Activated naive CD4-positive, alpha-beta T cell treated with anti-CD3 and anti-CD28 coated beads, Interleukin-2, amount 50 U/mL, for 16 hours (primary cell): ENCODE results near the gene IFITM10.

Source experiments
- DNase-seq: peaks from one replicate; pipeline ENCODE4 v3.0.0-alpha.2; 2020

The IFITM10 gene

DNA sequence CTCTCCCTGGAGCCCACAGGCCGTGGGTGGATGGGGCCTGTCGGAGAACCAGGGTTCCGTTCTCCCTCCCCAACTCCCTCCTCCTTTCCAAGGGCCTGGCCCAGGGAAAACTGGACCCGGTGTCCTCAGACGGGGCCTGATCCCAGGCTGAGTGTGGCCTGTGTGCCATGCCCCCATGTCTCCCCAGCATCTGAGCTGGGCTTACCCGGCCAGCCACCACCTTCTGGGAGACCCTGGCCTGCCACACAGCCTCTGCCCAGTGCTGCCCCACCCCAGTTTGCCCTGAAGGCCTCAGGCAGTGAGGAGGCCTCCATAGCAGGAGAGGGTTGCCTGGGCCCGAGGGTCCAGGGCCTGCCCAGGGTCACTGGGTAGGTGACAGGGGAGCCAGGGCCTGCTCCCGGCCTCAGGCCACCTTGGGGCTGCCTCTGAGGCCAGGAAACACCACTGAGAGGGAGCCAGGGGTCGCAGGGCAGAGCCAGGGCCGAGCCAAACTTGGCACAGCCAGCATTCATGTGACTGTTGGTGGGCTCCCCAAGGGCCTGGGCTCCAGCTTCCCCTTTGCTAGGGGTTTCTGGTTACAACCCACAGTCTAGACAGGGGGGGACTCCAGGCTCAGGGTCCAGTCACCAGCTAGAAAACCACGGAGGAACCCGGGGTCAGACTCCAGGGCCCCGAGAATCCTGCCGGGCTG lies 590 bp upstream of the IFITM10 start:
- no peak for DNase-seq

DNA sequence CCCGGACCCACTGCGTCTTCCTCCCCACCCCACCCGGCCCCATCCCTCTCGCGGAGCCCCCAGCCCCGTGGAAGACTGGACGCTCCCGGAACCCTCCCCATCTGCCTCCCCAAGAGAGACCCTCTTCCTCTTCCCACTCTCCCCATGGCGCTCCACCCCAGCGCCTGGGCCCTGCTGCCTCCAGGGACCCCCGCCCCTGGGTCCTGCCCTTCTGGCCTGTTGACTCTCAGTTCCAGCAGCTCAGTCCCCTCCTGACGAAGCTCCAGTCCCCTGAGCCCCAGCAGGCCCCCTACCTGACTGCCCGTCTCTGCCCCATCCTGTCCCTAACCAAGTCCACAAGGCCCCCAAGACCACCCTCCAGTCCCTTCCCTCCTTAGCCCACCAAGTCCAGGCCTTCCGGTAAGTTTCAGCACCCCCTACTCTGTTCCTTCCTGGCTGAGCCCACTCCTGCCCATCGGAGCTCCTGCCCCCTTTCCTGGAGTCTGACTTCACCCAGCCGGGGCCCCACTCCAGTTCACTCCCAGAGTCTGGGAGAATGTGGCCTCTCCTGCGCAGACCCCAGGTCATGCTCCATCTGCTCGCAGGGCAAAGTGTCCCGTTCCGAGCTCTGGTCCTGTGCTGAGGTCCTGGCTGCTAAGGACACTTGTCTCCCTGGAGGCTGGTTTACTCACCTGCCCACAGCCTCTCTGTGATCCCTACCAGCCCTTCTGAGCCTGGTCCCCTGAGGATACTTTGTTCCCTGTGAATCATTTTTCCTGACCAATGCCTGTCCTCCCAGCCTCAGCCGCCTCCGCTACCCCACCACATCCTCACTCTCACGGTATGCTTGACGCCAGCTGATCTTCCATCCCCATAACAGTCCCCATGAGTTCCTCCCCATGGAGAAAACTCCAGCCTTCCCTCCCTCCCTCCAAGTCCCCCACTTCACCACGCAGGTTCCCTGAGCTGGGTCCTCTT lies 722 bp downstream of the IFITM10 start:
- DNase-seq: no peak

DNA sequence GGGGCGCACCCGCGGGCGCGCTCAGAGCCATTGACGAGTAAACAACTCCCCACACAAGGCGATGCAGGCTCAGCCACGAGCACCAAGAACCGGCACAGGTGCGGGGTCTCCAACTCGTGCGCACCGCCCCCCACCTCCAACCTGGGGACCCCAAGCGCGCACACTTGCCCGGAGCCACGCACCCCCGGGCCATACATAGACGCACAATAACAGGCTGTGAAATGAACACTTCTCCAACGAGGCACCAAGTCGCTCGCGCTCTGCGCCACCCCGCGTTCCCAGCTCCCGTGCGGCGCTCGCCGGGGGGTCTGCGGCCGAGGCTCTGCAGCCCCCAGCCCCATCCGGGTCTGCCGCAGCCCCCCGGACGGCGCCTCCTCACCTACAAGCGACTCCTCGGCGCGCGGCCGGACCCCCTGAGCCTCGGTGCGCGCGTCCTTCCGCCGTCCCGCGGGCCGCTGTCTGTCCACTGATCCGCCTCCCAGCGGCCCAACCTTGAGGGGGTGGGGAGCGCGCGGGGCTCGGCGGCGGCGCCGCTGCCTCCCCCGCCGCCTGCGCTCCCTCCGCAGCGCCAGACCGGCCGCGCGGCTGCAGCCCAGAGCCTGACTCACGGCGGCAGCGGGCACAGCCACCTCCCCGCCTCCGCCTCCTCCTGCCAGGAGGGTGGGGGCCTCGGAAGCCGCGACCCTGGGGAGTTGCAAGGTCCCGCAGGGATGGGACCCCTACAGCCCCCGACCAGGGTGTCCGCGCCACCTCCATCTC lies 1.6 kb downstream of the IFITM10 start:
- no peak for DNase-seq

DNA sequence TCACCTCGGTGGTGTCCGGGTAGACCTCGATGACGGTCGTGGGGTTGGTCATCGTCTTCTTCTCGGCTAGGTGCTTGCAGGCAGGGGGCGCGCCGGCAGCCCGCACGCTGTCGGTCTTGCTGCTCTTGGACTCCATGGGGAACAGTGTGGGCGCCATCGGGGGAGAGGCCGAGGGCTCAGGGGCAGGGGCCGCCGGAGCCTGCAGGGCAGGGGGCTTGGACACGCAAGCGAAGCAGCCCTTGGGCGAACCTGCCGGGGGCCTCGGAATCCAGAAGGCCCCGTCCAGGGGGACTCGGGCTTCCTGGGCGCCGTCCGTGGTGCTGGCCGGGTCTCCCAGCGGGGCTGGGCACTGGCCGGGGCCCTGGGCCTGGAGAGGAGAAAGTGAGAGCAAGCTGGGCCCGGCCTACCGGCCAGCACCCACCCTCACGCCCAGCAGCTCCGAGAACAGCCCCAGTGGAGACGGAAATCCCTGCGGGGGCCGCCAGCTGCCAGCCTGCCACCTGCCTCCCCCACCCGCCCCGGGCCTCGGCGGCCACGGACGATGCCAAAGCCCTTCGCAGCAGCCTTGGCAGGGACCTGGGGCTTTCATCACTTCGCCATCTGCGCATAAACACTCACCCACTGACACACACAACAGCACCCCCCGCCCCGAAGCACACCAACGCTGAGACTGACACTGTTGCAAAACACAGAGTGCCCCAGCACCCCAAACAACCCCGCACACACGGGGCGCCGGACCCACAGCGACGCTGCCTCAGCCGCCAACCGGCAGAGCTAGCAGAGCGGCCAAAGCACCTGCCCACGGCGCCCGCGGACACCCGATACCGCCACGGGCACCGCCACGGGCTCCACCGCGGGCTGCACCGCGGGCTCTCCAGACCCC lies 2.4 kb downstream of the IFITM10 start:
- DNase-seq: no peak

DNA sequence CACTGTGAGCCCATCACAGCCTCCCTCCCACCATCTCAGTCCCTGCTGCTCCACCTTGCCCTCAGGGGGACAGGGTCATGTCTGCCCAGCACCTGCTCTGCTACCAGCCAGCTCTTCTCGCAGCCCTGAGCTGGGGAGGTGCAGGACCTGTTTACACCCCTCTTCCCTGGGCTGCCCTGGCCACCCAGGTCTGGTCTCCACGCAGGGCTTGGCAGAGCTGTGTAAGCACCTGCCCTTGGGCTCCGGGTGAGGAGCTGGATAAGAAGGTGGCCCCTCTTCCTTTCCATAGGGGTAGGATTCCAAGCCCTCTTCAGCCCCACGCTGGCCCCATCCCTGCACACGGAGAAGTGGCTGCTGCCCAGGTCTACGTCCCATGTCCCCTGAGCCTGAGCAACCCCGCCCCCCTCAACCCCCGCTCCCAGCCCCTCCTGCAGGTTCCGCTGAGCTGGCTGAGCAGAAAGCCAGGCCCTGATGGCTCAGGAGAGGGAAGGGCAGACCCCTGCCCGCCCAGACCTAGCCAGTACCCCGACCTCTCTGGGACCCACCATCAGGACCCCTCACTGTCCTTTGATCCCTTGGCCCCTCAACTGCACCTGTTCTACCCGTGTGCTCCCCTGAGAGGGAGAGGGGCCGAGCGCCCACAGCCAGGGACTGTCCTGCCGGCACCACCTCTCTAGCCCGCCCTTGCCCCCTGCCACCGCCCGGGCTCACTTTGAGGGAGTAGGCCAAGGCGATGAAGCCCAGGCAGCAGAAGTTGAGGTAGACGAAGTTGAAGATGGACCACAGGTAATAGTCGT lies 3.2 kb downstream of the IFITM10 start:
- no peak for DNase-seq

DNA sequence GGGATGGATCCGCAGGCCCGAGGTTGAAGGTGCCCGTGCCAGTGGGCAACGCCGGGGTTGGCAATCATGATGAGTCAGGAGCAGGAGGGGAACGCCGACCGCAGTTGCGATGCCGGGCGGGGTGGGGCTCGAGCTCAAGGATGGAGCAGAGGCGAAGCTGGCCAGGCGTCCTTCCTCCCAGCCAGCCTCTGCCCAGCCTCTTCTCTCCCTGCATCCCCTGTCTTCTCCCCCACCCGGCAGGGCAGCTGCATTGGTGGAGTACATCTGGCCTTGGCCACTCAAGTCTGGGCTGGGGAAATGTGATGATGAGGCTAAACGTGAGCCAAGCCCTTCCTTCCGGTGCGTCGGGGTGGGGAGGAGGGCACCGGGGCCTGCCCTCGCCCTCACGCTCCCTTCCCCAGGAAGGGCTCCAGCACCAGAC lies 3.9 kb downstream of the IFITM10 start:
- DNase-seq: no peak

DNA sequence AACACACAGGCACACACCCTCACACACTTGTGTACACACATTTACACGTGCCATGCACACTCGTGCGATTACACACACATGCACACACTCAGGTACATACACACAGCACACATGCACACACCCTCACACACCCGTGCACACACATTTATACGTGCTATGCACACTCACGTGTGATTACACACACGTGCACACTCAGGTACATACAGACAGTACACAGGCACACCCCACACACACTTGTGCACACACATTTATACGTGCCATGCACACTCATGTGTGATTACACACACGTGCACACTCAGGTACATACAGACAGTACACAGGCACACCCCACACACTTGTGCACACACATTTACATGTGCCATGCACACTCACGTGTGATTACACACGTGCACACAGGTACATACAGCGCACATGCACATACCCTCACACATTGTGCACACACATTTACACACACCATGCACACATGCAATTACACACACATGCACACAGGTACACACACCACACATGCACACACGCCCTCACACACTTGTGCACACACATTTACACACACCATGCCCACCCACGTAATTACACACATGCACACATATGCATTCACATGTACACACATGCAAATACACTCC lies 4.6 kb downstream of the IFITM10 start:
- DNase-seq: no peak

DNA sequence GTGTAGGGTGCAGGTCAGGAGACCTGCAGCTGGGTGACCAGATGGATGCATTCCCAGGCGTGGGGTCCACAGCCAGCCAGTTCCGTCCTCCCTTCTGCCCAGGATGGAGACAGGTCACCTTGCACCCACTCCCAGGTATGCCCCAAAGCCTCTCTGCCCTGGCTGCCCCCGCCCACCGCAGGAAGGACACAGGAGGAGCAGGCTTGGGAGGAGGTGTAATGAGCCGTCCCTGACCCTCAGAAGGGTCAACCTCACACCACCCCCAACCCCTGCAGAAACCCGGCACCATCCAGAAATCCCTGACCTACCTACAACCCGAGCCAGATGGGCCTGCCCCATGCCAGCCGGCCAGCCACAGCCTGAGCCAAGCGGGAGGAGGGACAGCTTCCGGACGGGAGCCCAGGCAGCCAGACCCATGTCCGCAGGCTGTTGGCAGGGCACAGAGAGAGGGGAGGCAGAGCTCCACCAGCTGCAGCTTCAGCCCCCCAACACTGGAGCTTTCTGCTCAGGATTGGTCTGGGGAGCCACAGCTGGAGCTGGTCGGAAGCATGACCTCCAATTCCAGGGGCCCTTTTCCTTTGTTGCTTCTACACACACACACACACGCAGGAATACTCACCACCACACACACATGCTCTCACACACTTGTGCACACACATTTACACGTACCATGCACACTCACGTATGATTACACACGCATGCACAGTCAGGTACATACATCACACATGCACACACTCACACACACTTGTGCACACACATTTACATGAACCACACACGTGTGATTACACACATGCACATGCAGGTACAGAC lies 5.3 kb downstream of the IFITM10 start:
- no peak for DNase-seq

DNA sequence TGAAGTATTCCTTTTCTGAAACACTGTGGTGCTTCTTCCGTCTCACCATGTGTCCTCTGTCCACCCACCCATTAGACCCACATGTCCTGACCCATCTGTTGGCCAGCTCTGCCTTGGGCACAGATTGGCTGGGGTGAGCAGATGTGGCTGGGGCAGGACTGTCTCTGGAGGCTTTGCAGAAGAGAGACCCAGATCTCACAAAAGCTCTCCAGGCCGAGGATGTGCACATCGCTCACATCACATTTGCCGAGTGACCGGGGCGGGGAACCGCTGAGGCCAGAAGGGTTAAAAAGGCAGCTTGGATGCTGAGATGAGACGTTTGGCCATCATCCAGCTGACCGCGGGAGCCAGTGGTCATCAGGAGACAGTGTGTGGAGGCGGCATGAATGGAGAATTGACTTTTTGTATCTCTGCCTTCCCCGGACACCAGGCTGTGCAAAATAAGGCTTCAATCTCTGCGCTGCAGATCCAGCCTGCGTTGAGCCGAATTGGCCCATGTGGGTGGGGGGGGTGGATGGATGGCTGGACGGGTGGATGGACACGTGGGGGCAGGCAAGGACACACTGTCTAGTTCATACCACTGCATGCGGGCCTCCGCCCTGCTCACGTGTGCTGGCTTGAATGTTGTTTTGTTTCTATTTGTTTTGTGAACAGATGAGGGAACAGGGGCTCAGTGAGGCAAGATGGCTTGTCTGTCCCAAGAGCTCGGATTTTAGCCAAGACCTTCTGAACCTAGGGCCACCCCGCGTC lies 6.1 kb downstream of the IFITM10 start:
- no peak for DNase-seq

DNA sequence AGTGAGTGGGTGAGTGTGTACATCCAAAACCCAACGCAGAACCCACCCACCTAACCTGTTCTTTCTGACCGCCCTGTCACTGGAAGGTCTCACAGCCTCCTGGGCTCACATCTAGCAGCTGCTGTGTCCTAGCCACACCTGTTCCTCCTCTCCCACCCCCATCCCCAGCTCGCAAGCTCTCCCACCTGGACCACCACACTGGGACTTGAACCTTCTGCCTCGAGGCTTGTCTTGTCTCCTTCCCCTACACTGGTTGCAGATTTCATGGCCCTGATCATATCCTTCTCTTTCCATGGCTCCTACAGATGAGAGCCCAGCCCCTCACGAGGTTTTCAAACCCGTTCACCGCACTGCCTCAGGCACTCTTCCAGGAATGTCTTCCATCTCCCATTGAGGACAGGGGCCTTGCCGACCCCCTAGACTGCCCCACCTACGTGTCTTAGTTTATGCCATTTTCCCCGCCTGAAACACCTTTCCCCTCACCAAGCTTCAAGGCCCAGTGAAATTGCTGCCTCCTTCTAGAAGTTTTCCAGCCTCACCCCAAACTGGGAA lies 6.7 kb downstream of the IFITM10 start:
- no peak for DNase-seq

DNA sequence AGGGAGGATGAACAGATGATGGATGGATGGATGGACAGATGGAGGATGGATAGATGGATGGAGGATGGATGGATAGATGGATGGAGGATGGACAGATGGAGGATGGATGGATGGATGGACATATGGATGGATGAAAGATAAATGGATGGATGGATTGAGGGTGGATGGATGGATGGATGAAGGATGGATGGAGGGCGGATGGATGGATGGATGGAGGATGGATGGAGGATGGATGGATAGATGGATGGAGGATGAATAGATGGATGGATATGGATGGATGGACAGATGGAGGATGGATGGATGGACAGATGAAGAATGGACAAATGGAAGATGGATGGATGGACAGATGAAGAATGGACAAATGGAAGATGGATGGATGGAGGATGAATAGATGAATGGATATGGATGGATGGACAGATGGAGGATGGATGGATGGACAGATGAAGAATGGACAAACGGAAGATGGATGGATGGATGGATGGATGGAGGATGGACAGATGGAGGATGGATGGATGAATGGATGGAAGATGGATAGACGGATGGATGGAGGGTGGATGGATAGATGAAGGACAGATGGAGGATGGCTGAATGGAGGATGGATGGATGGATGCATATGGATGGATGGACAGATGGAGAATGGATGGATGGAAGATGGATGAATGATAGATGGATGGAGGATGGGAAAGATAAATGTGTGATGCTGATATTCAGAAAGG lies 7.4 kb downstream of the IFITM10 start:
- DNase-seq: no peak

DNA sequence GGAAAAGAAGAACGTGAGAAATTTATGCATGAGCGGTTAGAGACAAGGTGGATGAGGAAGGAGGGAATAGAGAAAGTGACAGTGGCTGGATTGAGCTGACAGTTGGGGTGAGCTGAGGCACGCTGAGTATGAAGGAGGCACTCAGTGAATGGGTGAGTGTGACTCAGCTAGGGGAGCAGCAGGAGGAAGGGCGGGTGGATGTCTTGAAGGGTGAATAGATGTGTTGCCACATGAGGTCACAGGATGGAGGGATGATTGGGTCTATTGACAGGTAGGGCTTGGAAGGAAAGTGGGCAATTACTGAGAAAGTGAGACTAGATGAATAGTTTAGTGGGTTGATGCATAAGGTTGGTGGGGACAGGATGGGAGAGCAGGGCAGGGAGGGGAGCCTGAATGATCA lies 8.0 kb downstream of the IFITM10 start:
- no peak for DNase-seq

DNA sequence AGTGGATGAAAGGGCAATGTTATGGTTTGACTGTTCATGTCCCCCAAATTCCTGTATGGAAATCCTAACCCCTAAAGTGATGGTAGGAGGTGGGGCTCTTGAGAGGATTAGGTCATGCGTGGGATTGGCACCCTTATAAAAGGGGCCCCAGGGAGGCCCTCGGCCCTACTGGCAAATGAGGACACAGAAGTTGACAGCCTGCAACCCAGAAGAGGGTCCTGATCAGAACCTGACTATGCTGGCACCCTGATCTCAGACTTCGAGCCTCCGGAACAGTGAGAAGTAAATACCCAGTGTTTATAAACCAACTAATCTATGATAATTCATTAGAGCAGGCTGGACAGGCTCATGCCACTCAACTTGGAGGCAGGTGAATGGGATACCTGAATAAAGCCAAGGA lies 8.7 kb downstream of the IFITM10 start:
- DNase-seq: no peak

DNA sequence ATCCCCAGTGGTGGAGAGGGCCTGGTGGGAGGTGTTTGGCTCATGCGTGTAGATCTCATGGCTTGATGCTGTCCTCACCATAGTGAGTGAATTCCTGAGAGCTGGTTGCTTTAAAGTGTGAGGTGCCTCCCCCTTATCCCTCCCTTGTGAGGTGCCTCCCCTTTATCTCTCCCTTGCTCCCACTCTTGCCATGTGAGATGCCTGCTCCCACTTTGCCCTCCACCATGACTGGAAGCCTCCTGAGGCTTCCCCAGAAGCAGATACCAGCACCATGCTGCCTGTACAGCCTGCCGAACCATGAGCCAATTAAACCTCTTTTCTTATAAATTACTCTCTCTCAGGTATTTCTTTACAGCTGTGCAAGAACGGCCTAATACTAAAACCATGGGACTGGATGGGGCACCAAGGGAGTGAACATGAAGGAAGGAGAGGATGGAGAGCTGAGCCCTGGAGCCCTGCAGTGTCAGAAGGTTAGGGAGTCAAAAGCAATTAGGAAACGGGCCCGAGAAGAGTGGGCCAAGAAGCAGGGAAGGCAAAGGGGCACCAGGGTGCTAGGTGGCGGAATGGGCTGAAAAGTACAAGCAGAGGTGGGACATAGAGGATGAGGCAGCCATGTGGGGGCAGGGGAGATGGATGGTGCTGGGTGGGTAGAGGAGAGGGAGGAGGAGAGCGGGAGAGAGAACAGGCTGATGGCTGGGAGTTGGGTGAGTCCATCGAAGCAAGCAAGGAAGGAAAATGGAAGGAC lies 9.4 kb downstream of the IFITM10 start:
- DNase-seq: no peak

DNA sequence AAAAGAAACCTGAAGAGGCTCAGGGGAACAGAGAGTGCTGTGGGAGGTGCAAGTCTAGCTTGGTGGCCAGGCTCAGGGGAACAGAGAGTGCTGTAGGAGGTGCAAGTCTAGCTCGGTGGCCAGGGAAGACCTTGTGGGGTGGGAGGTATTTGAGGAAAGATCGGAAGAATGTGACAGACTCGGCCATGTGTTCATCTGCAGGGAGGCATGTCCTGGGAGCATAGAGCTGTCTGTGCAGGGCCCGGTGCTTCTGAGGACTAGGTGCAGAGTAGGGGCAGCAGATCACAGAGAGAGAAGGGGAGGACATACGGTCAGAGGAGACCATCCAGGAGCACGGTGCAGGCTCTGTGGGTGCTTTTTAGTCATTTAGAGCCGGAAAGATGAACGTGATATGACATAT lies 10.8 kb downstream of the IFITM10 start:
- DNase-seq: no peak

DNA sequence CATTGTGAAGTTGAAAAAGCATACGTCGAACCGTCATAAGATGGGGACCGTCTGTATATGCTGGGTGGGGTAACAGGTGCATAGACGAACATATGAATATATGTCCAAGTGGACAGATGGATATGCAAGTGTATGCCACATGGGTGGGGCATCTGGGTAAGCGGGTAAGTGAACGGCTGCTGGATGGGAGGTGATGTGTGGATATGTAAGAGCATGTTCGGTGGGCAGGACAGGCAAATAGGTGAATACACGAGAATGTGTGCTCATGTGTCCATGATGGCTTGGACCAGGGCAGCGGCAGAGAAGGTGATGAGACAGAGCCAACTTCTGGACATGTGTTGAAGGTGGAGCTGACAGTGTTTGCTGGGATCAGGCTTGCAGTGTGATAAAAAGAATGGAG lies 12.0 kb downstream of the IFITM10 start:
- DNase-seq: no peak

DNA sequence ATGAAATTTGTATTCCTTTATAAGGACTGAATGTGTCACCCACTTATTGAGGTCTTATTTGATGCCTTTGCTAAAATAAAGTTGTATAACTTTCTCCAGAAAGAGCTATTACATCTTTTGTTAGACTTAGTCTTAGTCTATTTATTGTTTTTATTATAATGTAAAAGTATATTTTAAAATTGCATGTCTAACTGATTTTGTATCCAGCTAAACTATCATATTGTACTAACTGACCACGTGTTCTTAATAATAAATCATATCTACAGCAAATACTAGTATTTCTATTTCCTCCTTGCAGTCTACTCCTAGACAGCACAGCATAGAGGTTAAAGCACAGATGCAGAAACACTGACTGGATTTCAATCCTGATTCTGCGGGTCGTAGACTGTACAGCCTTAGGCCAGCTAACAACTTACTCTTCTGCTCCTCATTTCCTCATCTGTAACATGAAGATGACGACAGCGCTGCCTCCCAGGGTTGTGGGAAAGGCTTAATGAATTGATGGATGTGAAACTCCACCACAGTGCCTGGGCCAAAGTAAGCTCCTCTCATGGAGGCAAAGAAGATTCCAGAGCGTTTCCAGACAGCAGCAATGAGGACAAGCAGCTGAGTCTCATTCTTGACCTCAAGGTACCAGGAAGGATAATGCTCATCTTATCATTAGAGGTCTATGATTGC lies 13.2 kb downstream of the IFITM10 start:
- DNase-seq: no peak
